ENCODE measurements around the gene CDK14. TPM values are rescaled to one million over a fixed set of nuclear protein-coding genes. Genes with fewer than 3 reads are reported as not detected.

The CDK14 gene
- total RNA-seq, 1 experiment from 2014 or later = 39.1 TPM

DNA sequence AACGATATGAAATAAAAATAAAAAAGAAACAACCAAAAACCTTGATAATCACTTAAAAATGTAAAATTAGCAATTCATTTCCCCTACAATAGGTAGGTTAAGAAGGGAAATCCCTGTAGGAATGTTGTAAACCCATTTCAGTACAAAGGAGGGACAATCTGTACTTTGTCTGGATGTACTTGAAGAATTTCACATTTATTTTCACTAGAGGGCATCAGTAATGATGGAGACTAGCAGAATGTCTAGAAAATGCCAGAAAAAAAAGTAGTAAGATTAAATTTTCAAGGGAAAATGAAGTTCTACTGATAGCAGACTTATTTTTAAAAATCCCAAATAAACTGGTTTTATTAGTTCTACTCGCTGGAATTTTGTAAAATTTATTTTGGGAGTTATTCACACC is 459.1 kb downstream of the CDK14 start:
- H3K9me3 ChIP-seq (ENCODE audit: insufficient read depth, low read depth) = no peaks in the 10 kb centered on the region
- no peak overlapping the region for H2AFZ ChIP-seq
- DNase-seq = no peak
- intact Hi-C loops (cut with micrococcal nuclease; ENCODE audit: unreplicated experiment) = no loop called here
- BruUV-seq (replicated peaks) = no TSS peak
- CTCF ChIA-PET = no interaction called here
- no peak overlapping the region for H3K4me2 ChIP-seq
- H4K20me1 ChIP-seq (ENCODE audit: insufficient read depth) = no peaks in the 10 kb centered on the region
- no peaks in the 10 kb centered on the region for H3K4me1 ChIP-seq (replicated peaks; ENCODE audit: insufficient read depth)
- POLR2A ChIA-PET (ENCODE audit: unreplicated experiment) = interaction anchor here (0.5 kb wide), 1 partner anchor 36 kb away, joined by 3 read pairs; no protein-coding TSS in a partner anchor
- H3F3A ChIP-seq (ENCODE audit: insufficient read depth, low read depth) = no peaks in the 10 kb centered on the region
- no peaks in the 10 kb centered on the region for H3K79me2 ChIP-seq (ENCODE audit: low read depth)
- H3K9me2 ChIP-seq (ENCODE audit: insufficient read depth) = no peaks in the 10 kb centered on the region
- H3K36me3 ChIP-seq (ENCODE audit: low read depth) = no peaks in the 10 kb centered on the region
- H3K27me3 ChIP-seq (ENCODE audit: insufficient read depth, low read depth) = no peaks in the 10 kb centered on the region
- H3K4me3 ChIP-seq = no peak overlapping the region
- no peak overlapping the region for H3K27ac ChIP-seq
- TF ChIP-seq, protein P1, sequence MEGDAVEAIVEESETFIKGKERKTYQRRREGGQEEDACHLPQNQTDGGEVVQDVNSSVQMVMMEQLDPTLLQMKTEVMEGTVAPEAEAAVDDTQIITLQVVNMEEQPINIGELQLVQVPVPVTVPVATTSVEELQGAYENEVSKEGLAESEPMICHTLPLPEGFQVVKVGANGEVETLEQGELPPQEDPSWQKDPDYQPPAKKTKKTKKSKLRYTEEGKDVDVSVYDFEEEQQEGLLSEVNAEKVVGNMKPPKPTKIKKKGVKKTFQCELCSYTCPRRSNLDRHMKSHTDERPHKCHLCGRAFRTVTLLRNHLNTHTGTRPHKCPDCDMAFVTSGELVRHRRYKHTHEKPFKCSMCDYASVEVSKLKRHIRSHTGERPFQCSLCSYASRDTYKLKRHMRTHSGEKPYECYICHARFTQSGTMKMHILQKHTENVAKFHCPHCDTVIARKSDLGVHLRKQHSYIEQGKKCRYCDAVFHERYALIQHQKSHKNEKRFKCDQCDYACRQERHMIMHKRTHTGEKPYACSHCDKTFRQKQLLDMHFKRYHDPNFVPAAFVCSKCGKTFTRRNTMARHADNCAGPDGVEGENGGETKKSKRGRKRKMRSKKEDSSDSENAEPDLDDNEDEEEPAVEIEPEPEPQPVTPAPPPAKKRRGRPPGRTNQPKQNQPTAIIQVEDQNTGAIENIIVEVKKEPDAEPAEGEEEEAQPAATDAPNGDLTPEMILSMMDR (conservative IDR thresholded peaks at IDR 0.05) = no peak
- no peak for TF ChIP-seq EZH2 (IDR thresholded peaks at IDR 0.05; ENCODE audit: low read depth)

DNA sequence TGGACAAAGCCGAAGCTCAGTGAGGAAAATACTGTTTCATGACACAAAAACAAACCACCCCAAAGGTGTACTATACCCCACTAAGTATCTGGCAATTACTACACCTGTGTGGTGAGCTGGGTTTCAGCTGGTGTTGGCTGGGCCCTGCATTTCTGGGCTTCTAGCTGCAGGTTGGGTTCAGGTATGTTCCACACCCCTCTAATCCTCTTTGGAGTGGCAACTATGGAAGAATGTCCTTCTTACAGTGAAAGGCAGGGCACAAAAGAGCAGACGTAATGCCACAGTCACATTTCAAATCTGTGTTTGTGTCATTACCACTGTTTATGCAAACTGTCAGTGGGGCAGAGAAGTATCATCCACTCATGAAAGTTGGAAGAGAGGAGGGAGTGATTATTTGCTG is 466.6 kb downstream of the CDK14 start:
- H3K79me2 ChIP-seq (ENCODE audit: low read depth) = no peaks in the 10 kb centered on the region
- H3F3A ChIP-seq (ENCODE audit: insufficient read depth, low read depth) = no peaks in the 10 kb centered on the region
- no peak for DNase-seq
- H3K9me2 ChIP-seq (ENCODE audit: insufficient read depth) = no peaks in the 10 kb centered on the region
- no peak overlapping the region for H3K4me3 ChIP-seq
- H3K27ac ChIP-seq = no peak overlapping the region
- intact Hi-C loops (cut with micrococcal nuclease; ENCODE audit: unreplicated experiment) = no loop called here
- TF ChIP-seq, protein P1 (conservative IDR thresholded peaks at IDR 0.05) = no peak
- no peak for TF ChIP-seq EZH2 (IDR thresholded peaks at IDR 0.05; ENCODE audit: low read depth)
- H3K4me1 ChIP-seq (replicated peaks; ENCODE audit: insufficient read depth) = no peaks in the 10 kb centered on the region
- H3K36me3 ChIP-seq (ENCODE audit: low read depth) = no peaks in the 10 kb centered on the region
- H4K20me1 ChIP-seq (ENCODE audit: insufficient read depth) = no peaks in the 10 kb centered on the region
- POLR2A ChIA-PET (ENCODE audit: unreplicated experiment) = no interaction called here
- no peak overlapping the region for H3K4me2 ChIP-seq
- no peak overlapping the region for H2AFZ ChIP-seq
- BruUV-seq (replicated peaks) = no TSS peak
- CTCF ChIA-PET = no interaction called here
- no peaks in the 10 kb centered on the region for H3K9me3 ChIP-seq (ENCODE audit: insufficient read depth, low read depth)
- no peaks in the 10 kb centered on the region for H3K27me3 ChIP-seq (ENCODE audit: insufficient read depth, low read depth)

DNA sequence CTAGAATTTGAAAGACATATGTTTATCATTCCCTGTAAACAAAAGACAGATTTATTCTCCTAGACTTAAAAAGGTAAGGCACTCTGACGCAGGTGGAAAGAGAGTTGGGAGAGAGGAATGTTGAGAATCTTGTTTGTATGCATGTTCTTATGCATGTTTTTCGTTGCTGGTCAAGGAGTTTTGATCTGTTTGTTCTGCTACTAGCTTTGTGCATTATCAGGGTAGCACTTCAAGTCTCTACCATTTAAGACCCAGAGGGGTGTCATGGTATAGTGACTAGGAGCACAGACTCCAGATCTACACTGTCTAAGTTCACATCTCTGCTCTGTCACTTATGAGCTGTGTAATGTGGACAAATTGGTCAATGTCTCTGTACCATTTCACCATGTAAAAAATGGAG is 467.9 kb downstream of the CDK14 start:
- Histone ChIP-seq H4K20me1 (ENCODE audit: insufficient read depth) (no peaks in the 10 kb centered on the region), H3K79me2 (ENCODE audit: low read depth) (no peaks in the 10 kb centered on the region), H3K9me3 (ENCODE audit: insufficient read depth, low read depth) (no peaks in the 10 kb centered on the region), H3F3A (ENCODE audit: insufficient read depth, low read depth) (no peaks in the 10 kb centered on the region), H3K4me2 (no peak overlapping the region), H3K36me3 (ENCODE audit: low read depth) (no peaks in the 10 kb centered on the region), H3K27ac (no peak overlapping the region), H3K4me1 (replicated peaks; ENCODE audit: insufficient read depth) (no peaks in the 10 kb centered on the region), H3K27me3 (ENCODE audit: insufficient read depth, low read depth) (no peaks in the 10 kb centered on the region), H2AFZ (no peak overlapping the region), H3K4me3 (no peak overlapping the region), H3K9me2 (ENCODE audit: insufficient read depth) (no peaks in the 10 kb centered on the region)
- ChIA-PET POLR2A (ENCODE audit: unreplicated experiment) (no interaction called here), CTCF (no interaction called here)
- intact Hi-C loops (cut with micrococcal nuclease; ENCODE audit: unreplicated experiment) = no loop called here
- BruUV-seq (replicated peaks) = no TSS peak
- TF ChIP-seq, protein P1 (conservative IDR thresholded peaks at IDR 0.05) = no peak
- TF ChIP-seq EZH2 (IDR thresholded peaks at IDR 0.05; ENCODE audit: low read depth) = no peak
- no peak for DNase-seq
